Mesothelial cell of epicardium (in vitro differentiated cells): ENCODE measurements around the gene LMCD1. TPM values are rescaled to one million over a fixed set of nuclear protein-coding genes. Genes with fewer than 3 reads are reported as not detected.

Experiments used
- DNase-seq, 2 experiments: peaks; one replicate each; pipeline ENCODE4 v3.0.0; 2021; ENCODE audit warnings: low spot score in 2 of 2; ENCODE audit not compliant: unreplicated experiment in 2 of 2
- H3K27ac Mint-ChIP-seq: 2 replicates; pipeline ENCODE4 v1.8.0; 2021; ENCODE audit warnings: mixed read lengths
- H3K27me3 Mint-ChIP-seq: 2 replicates; pipeline ENCODE4 v1.8.0; 2021; ENCODE audit warnings: low read depth, mixed read lengths
- H3K36me3 Mint-ChIP-seq: 2 replicates; pipeline ENCODE4 v1.8.0; 2021; ENCODE audit warnings: mixed read lengths
- H3K4me1 Mint-ChIP-seq: 2 replicates; pipeline ENCODE4 v1.8.0; 2021; ENCODE audit warnings: mixed read lengths
- H3K4me3 Mint-ChIP-seq: 2 replicates; pipeline ENCODE4 v1.8.0; 2021; ENCODE audit warnings: mild to moderate bottlenecking, moderate library complexity, mixed read lengths
- H3K9me3 Mint-ChIP-seq: 2 replicates; pipeline ENCODE4 v1.8.0; 2021; ENCODE audit warnings: mixed read lengths
- total RNA-seq: library from RNA; stranded (reverse); gene quantifications from 3 replicates; pipeline ENCODE4 v1.2.1, GENCODE V29; 2021
- TF ChIP-seq, protein P1 (sequence below): fragments of 200-600 bp; sonication (generic); IDR thresholded peaks from one replicate; pipeline ENCODE4 v1.5.0; 2021; ENCODE audit warnings: antibody characterized with exemption; ENCODE audit not compliant: unreplicated experiment

LMCD1 gene
- total RNA-seq, 1 donor from 2014 or later = 20.8 TPM

DNA sequence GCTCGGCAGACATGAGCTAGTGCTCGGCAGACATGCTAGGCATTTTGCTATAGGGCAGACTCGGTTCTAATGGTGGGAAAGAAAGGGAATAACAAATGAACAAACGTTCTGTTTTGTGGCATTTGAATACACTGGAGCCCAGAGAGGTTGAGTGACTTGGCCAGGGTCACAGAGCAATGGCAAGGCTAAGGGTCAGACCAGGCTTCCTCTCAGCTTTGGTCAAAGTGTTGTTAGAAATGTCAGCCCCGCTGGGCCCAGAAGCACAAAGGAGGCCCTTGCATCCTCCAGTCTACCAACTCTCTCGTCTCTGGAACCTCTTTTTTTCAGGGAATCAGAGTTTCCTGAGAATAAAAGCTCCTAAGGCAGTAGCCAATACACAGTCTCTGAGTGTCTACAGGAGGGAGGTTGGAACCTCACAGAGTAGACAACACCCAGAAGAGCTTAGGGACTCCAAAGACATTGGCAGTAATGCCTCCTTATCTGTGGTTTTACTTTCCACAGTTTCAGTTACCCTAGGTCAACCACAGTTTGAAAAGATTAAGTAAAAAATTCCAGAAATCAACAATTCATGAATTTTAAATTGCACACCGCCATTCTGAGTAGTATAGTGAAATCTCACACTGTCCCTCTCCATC, 95.7 kb downstream of the LMCD1 start:
- no peak overlapping the region for H3K27ac Mint-ChIP-seq
- TF ChIP-seq, protein P1, sequence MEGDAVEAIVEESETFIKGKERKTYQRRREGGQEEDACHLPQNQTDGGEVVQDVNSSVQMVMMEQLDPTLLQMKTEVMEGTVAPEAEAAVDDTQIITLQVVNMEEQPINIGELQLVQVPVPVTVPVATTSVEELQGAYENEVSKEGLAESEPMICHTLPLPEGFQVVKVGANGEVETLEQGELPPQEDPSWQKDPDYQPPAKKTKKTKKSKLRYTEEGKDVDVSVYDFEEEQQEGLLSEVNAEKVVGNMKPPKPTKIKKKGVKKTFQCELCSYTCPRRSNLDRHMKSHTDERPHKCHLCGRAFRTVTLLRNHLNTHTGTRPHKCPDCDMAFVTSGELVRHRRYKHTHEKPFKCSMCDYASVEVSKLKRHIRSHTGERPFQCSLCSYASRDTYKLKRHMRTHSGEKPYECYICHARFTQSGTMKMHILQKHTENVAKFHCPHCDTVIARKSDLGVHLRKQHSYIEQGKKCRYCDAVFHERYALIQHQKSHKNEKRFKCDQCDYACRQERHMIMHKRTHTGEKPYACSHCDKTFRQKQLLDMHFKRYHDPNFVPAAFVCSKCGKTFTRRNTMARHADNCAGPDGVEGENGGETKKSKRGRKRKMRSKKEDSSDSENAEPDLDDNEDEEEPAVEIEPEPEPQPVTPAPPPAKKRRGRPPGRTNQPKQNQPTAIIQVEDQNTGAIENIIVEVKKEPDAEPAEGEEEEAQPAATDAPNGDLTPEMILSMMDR = no peak
- no peak overlapping the region for H3K4me3 Mint-ChIP-seq
- peaks cover 2% of the 10 kb centered on the region for H3K4me1 Mint-ChIP-seq
- H3K27me3 Mint-ChIP-seq = no peaks in the 10 kb centered on the region
- DNase-seq = no peak
- H3K9me3 Mint-ChIP-seq = peaks cover 4% of the 10 kb centered on the region
- H3K36me3 Mint-ChIP-seq = no peaks in the 10 kb centered on the region

DNA sequence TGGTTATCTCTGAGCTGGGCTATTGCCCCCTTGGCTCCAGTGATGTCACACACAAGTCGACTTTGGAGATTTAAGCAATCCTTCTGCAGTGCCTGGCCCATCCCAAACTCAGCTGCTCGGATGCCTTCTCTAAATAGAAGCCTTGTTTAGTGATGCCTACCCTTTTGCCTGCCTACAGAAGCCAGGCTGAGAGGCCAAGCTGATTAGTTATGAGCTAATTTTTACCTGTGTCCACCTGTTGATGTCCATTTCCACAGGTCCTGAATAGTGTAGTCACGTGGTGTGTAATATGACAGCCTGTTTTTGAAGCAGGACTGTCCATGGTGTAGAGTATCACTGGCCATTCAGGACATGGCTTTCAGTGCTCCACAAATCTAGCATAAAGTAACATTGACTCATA, 97.5 kb downstream of the LMCD1 start:
- no peaks in the 10 kb centered on the region for H3K27me3 Mint-ChIP-seq
- H3K4me3 Mint-ChIP-seq = no peak overlapping the region
- no peak for DNase-seq
- no peak overlapping the region for H3K27ac Mint-ChIP-seq
- H3K9me3 Mint-ChIP-seq = peaks cover 4% of the 10 kb centered on the region
- H3K36me3 Mint-ChIP-seq = no peaks in the 10 kb centered on the region
- peaks cover 2% of the 10 kb centered on the region for H3K4me1 Mint-ChIP-seq
- TF ChIP-seq, protein P1 = no peak

DNA sequence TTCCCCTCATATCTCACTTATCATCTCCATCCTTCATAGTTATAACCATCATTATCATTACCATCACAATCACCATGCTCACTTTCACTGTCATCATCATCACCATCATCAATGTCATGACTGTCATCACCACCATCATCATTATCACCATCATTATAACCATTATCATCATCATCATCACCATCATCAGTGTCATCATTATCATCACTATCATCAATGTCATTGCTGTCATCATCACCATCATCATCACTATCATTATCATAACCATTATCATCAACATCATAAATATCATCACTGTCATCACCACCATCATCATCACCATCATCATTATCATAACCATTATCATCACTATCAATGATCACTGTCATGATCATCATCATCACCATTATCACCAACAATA, 98.8 kb downstream of the LMCD1 start:
- Mint-ChIP-seq H3K9me3 (peaks cover 4% of the 10 kb centered on the region), H3K4me1 (peaks cover 2% of the 10 kb centered on the region), H3K27me3 (no peaks in the 10 kb centered on the region), H3K36me3 (no peaks in the 10 kb centered on the region), H3K4me3 (no peak overlapping the region), H3K27ac (no peak overlapping the region)
- no peak for DNase-seq
- TF ChIP-seq, protein P1 = no peak

DNA sequence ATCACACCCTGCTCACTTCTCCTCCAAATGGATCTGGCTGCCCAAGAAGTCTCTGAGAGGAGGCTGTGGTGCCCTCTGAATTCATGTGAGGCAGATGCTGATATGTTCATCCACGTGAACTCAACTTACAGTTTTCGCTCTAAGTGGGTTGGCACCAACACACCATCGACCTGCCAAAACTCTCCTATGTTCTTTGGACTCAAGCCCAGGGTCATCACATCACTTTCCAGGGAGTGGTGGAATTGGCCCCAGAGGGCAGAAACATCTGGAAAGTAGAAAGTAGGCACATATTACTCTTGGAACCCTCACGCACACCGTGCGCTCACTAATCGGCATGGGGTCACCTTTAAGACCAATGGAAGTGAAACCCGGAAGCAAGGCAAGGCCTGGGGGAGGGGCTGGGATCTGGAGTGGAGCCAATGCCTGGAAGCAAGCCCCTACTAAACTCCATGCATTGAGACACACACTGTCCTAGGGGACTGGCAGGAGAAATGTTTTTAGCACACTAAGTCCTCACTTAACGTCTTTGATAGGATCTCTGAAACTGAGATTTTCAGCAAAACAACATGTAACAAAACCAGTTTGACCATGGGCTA, 101.6 kb downstream of the LMCD1 start:
- Mint-ChIP-seq H3K27me3 (no peaks in the 10 kb centered on the region), H3K9me3 (peaks cover 4% of the 10 kb centered on the region), H3K36me3 (no peaks in the 10 kb centered on the region), H3K4me3 (no peak overlapping the region), H3K4me1 (peaks cover 10% of the 10 kb centered on the region), H3K27ac (no peak overlapping the region)
- TF ChIP-seq, protein P1 = no peak
- no peak for DNase-seq

DNA sequence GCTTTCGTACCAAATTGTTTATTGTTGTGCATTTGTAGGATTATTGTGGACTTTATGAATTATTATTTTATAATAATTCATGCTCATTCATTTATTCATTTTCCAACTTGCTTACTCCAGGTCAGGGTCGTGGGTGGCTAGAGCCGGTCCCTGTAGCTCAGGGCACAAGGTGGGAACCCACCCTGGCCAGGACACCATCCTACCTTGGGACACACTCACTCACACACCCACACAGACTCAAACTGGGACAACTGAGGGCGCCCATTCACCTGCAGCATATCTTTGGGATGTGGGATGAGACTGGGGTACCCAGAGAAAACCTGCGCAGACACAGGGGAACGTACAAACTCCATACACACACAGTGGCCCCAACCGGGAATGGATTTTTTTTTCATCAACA, 102.4 kb downstream of the LMCD1 start:
- H3K36me3 Mint-ChIP-seq = no peaks in the 10 kb centered on the region
- no peak overlapping the region for H3K27ac Mint-ChIP-seq
- peaks cover 4% of the 10 kb centered on the region for H3K9me3 Mint-ChIP-seq
- no peaks in the 10 kb centered on the region for H3K27me3 Mint-ChIP-seq
- H3K4me1 Mint-ChIP-seq = peaks cover 10% of the 10 kb centered on the region
- TF ChIP-seq, protein P1 = no peak
- no peak overlapping the region for H3K4me3 Mint-ChIP-seq
- DNase-seq = no peak
